ENCODE results near the gene TCEANC2. TPM values are rescaled to one million over a fixed set of nuclear protein-coding genes. Genes with fewer than 3 reads are reported as not detected.

Gene TCEANC2
- total RNA-seq, 2 experiments from 2014 or later: 2.3 to 2.7 TPM

GRCh38 chr1:54129858-54130257 lies 76.5 kb downstream of the TCEANC2 start:
- Mint-ChIP-seq H3K36me3 (ENCODE audit: low read depth) (no peaks in the 10 kb centered on the region), H3K9me3 (no peaks in the 10 kb centered on the region), H3K4me3 (no peak overlapping the region), H3K27ac (no peak overlapping the region), H3K4me1 (ENCODE audit: low read depth) (no peaks in the 10 kb centered on the region), H3K27me3 (no peaks in the 10 kb centered on the region)
- no peak for TF ChIP-seq CTCF (IDR thresholded peaks at IDR 0.05)
- Histone ChIP-seq H3K4me1 (ENCODE audit: insufficient read depth, low read length) (no peaks in the 10 kb centered on the region), H3K27me3 (ENCODE audit: control insufficient read depth in 1 of 2, insufficient read depth in 2 of 2, low read length in 2 of 2) (no peaks in the 10 kb centered on the region), H3K4me3 (ENCODE audit: low read length) (no peak overlapping the region), H3K9me3 (ENCODE audit: control insufficient read depth in 1 of 2, insufficient read depth in 1 of 2, low read length in 2 of 2) (no peaks in the 10 kb centered on the region), H3K27ac (ENCODE audit: low read depth in 1 of 2, low read length in 2 of 2) (no peak overlapping the region), H3K36me3 (ENCODE audit: insufficient read depth, low read length) (no peaks in the 10 kb centered on the region)
- POLR2A ChIA-PET: no interaction called here
- intact Hi-C loops (cut with DNase I, micrococcal nuclease): no loop called here
- DNase-seq (no peak), ATAC-seq (ENCODE audit: poor library complexity) (no peak)
- CTCF ChIA-PET: no interaction called here

GRCh38 chr1:54131419-54131818 lies 78.0 kb downstream of the TCEANC2 start:
- TF ChIP-seq CTCF (IDR thresholded peaks at IDR 0.05): no peak
- ATAC-seq (ENCODE audit: poor library complexity): no peak
- Histone ChIP-seq H3K27ac (ENCODE audit: low read depth in 1 of 2, low read length in 2 of 2) (no peak overlapping the region), H3K27me3 (ENCODE audit: control insufficient read depth in 1 of 2, insufficient read depth in 2 of 2, low read length in 2 of 2) (no peaks in the 10 kb centered on the region), H3K9me3 (ENCODE audit: control insufficient read depth in 1 of 2, insufficient read depth in 1 of 2, low read length in 2 of 2) (no peaks in the 10 kb centered on the region), H3K36me3 (ENCODE audit: insufficient read depth, low read length) (no peaks in the 10 kb centered on the region), H3K4me1 (ENCODE audit: insufficient read depth, low read length) (no peaks in the 10 kb centered on the region), H3K4me3 (ENCODE audit: low read length) (no peak overlapping the region)
- POLR2A ChIA-PET: no interaction called here
- no peak overlapping the region for H3K4me3 Mint-ChIP-seq
- CTCF ChIA-PET: no interaction called here
- H3K36me3 Mint-ChIP-seq (ENCODE audit: low read depth): no peaks in the 10 kb centered on the region
- H3K4me1 Mint-ChIP-seq (ENCODE audit: low read depth): no peaks in the 10 kb centered on the region
- no peaks in the 10 kb centered on the region for H3K9me3 Mint-ChIP-seq
- no peak overlapping the region for H3K27ac Mint-ChIP-seq
- intact Hi-C loops (cut with DNase I, micrococcal nuclease): no loop called here
- H3K27me3 Mint-ChIP-seq: no peaks in the 10 kb centered on the region
- no peak for DNase-seq

- H3K27ac ChIP-seq (ENCODE audit: low read depth in 1 of 2, low read length in 2 of 2): no peak overlapping the region
- CTCF ChIA-PET: interaction anchor here (1.4 kb wide), 1 partner anchor 11 kb away, joined by 4 read pairs; no protein-coding TSS in a partner anchor
- H3K36me3 ChIP-seq (ENCODE audit: insufficient read depth, low read length): no peaks in the 10 kb centered on the region
- no peak for TF ChIP-seq CTCF (IDR thresholded peaks at IDR 0.05)
- no peaks in the 10 kb centered on the region for H3K4me1 ChIP-seq (ENCODE audit: insufficient read depth, low read length)
- Mint-ChIP-seq H3K4me1 (ENCODE audit: low read depth) (no peaks in the 10 kb centered on the region), H3K36me3 (ENCODE audit: low read depth) (no peaks in the 10 kb centered on the region), H3K27me3 (no peaks in the 10 kb centered on the region), H3K9me3 (no peaks in the 10 kb centered on the region), H3K4me3 (no peak overlapping the region), H3K27ac (no peak overlapping the region)
- H3K27me3 ChIP-seq (ENCODE audit: control insufficient read depth in 1 of 2, insufficient read depth in 2 of 2, low read length in 2 of 2): no peaks in the 10 kb centered on the region
- DNase-seq (no peak), ATAC-seq (ENCODE audit: poor library complexity) (no peak)
- POLR2A ChIA-PET: no interaction called here
- intact Hi-C loops (cut with DNase I, micrococcal nuclease): no loop called here
- H3K9me3 ChIP-seq (ENCODE audit: control insufficient read depth in 1 of 2, insufficient read depth in 1 of 2, low read length in 2 of 2): no peaks in the 10 kb centered on the region
- H3K4me3 ChIP-seq (ENCODE audit: low read length): no peak overlapping the region
These were observed 79.1 kb downstream of the TCEANC2 start for GRCh38 chr1:54132495-54132894.

All from CD4-positive, alpha-beta T cell (primary cell).